ENCODE results near the gene FDPS. TPM values are rescaled to one million over a fixed set of nuclear protein-coding genes. Genes with fewer than 3 reads are reported as not detected.

FDPS gene
- total RNA-seq, 1 experiment from 2014 or later = 269 TPM

DNA sequence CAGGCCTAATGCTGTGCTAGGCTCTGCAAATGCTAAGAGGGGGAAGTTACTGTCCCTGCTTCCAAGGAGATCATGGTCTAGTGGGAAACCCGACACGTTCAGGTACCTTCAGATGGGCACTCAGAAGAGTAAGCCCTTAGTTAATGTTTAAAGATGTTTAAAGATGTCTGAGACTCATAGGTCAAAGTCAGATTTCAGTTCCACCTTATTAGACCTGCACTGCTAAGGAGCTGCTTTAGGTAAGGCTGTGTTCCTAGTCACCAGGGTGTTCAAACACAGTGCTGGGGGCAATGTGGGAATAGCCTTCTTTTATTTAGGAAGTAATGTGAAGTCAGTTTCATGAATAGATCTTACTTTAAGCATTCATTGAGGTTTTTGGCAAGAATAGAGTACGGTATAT, 8.3 kb downstream of the FDPS start:
- DNase-seq (ENCODE audit: low read depth, low spot score) (no peak), ATAC-seq (no peak)
- intact Hi-C loops (cut with micrococcal nuclease) = no loop called here
- no peak for TF ChIP-seq EGR1 (IDR thresholded peaks at IDR 0.05; ENCODE audit: low read depth)
- TF ChIP-seq CTCF (IDR thresholded peaks at IDR 0.05 in 2 of 3, conservative IDR thresholded peaks at IDR 0.05 in 1 of 3; ENCODE audit: borderline replicate concordance in 1 of 3, insufficient read depth in 1 of 3, low read depth in 2 of 3, low read length in 2 of 3) = no peak
- TF ChIP-seq JUND (IDR thresholded peaks at IDR 0.05) = no peak
- no peak for TF ChIP-seq ZBTB33 (IDR thresholded peaks at IDR 0.05; ENCODE audit: extremely low read depth, insufficient replicate concordance, low read length)
- no peak for TF ChIP-seq CEBPB (IDR thresholded peaks at IDR 0.05; ENCODE audit: low read depth)
- no peak for TF ChIP-seq SRF (IDR thresholded peaks at IDR 0.05; ENCODE audit: low read depth)
- TF ChIP-seq POLR2AphosphoS5 (IDR thresholded peaks at IDR 0.05; ENCODE audit: low read depth, low read length) = no peak
- no peak for TF ChIP-seq ZNF274 (IDR thresholded peaks at IDR 0.05; ENCODE audit: low read depth, low read length)
- TF ChIP-seq SP1 (IDR thresholded peaks at IDR 0.05; ENCODE audit: low read depth) = no peak
- no peak for TF ChIP-seq ZFX (IDR thresholded peaks at IDR 0.05)
- Histone ChIP-seq H3K9me3 (ENCODE audit: control insufficient read depth in 1 of 2, insufficient read depth in 1 of 2, low read depth in 1 of 2, low read length in 2 of 2) (no peaks in the 10 kb centered on the region), H4K20me1 (ENCODE audit: insufficient read depth) (no peaks in the 10 kb centered on the region), H3K27me3 (ENCODE audit: insufficient read depth, low read length) (no peaks in the 10 kb centered on the region), H3K4me3 (replicated peaks in 1 of 2; ENCODE audit: low read depth in 1 of 2, low read length in 2 of 2) (no peak overlapping the region), H3K27ac (ENCODE audit: low read depth, low read length) (no peak overlapping the region), H3K4me2 (ENCODE audit: low read length) (no peak overlapping the region), H3K9ac (ENCODE audit: low read length) (no peak overlapping the region), H3K79me2 (ENCODE audit: insufficient read depth, low read length) (peaks cover 17% of the 10 kb centered on the region), H3K36me3 (ENCODE audit: control insufficient read depth in 1 of 2, insufficient read depth in 2 of 2, low read length in 2 of 2) (peaks cover 24 to 35% of the 10 kb centered on the region in 2 experiments; a peak in 3 of 4 replicates), H3K9me2 (ENCODE audit: insufficient read depth) (no peaks in the 10 kb centered on the region), H3K4me1 (ENCODE audit: control insufficient read depth in 1 of 2, insufficient read depth in 2 of 2, low read length in 2 of 2) (peaks cover under 1% of the 10 kb centered on the region in 2 experiments; a peak in 2 of 4 replicates), H2AFZ (ENCODE audit: low read depth, low read length, poor library complexity, severe bottlenecking) (no peak overlapping the region)
- ChIA-PET POLR2A (interaction anchor here (1.0 kb wide), 1 partner anchor 9 kb away, joined by 3 read pairs; no protein-coding TSS in a partner anchor), CTCF (no interaction called here), RAD21 (ENCODE audit: low non-redundant PET in 1 of 2, low total read pairs in 2 of 2, uncharacterized antibody in 2 of 2, unreplicated experiment in 2 of 2) (no interaction called here)
- no TSS peak for BruUV-seq (replicated peaks)
